T-helper 17 cell (primary cell): ENCODE results near the gene CD36. TPM values are rescaled to one million over a fixed set of nuclear protein-coding genes. Genes with fewer than 3 reads are reported as not detected.

Source experiments
- ATAC-seq: fragments of 150-1000 bp; cut with Tn5 transposase; 2 replicates; pipeline ENCODE4 v1.10.0; 2021; ENCODE audit warnings: mild to moderate bottlenecking, moderate library complexity
- DNase-seq, 3 donors: peaks; one replicate each; pipeline versions ENCODE4 v3.0.0 to v3.0.0-alpha.2; 2020 to 2021
- H3K9me3 ChIP-seq: one replicate; pipeline ENCODE4 v1.7.0; 2013; ENCODE audit warnings: low read length, mild to moderate bottlenecking; ENCODE audit not compliant: control insufficient read depth, poor library complexity, severe bottlenecking
- H3K27ac Mint-ChIP-seq: one replicate; pipeline ENCODE4 v1.8.0; 2022; ENCODE audit warnings: mild to moderate bottlenecking, moderate library complexity, mixed read lengths
- H3K27me3 Mint-ChIP-seq: one replicate; pipeline ENCODE4 v1.8.0; 2022; ENCODE audit warnings: mixed read lengths
- H3K36me3 Mint-ChIP-seq: one replicate; pipeline ENCODE4 v1.8.0; 2022; ENCODE audit warnings: low read depth, mixed read lengths
- H3K4me1 Mint-ChIP-seq: one replicate; pipeline ENCODE4 v1.8.0; 2022; ENCODE audit warnings: mild to moderate bottlenecking, mixed read lengths
- H3K4me3 Mint-ChIP-seq: one replicate; pipeline ENCODE4 v1.8.0; 2022; ENCODE audit warnings: mild to moderate bottlenecking, moderate library complexity, mixed read lengths
- total RNA-seq, 4 donors: library from RNA in 2 of 4; stranded (reverse) in 2 of 4; gene quantifications; one replicate each; pipeline ENCODE4 v1.2.3 and lab custom pipeline; 2022 to 2026

CD36 gene
- total RNA-seq, 2 donors from 2014 or later, result 6.8 to 8.7 TPM

DNA sequence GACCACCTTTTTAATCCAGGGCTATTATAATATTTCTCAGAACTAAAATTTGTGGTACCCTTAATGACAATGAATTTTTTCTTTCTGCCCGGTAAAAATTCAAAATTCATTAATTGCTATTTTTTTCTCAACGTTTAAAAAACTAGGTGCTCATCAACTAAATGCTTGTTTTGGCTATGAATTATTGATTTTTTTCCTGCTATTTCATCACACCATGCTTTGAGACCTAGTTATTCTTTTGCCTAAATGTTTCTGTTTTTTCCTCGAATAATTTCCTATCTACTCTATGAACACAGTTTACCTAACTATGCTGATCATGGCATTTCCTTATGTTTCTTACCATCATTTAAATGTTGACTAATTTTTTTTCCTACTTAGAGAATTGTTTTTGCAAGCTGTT lies 5.6 kb upstream of the CD36 start:
- H3K27ac Mint-ChIP-seq, result no peak overlapping the region
- DNase-seq (no peak), ATAC-seq (no peak)
- H3K4me3 Mint-ChIP-seq, result no peak overlapping the region
- no peaks in the 10 kb centered on the region for H3K27me3 Mint-ChIP-seq
- H3K4me1 Mint-ChIP-seq, result no peaks in the 10 kb centered on the region
- H3K9me3 ChIP-seq, result no peaks in the 10 kb centered on the region
- no peaks in the 10 kb centered on the region for H3K36me3 Mint-ChIP-seq

DNA sequence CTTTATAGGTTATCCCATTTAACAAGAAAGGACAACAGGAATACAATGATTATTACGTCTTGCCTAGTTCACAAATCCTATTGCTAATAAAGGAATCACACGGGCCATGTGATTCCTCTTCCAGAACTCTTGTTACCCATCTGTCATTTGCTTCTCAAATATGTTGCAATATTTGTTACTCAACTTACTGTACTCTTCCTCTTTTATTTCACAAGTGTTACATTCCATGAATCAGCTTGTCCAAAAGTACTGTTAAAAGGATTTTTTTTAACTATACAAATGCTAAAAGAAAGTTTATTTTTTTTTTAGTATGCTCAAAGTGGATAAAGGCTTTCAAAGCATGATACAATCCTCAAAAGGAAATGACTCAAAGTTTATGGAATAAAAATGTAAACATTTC lies 3.9 kb upstream of the CD36 start:
- Mint-ChIP-seq H3K4me3 (no peak overlapping the region), H3K27ac (no peak overlapping the region), H3K4me1 (no peaks in the 10 kb centered on the region), H3K36me3 (no peaks in the 10 kb centered on the region), H3K27me3 (no peaks in the 10 kb centered on the region)
- no peaks in the 10 kb centered on the region for H3K9me3 ChIP-seq
- DNase-seq, result no peak
- ATAC-seq, result no peak

DNA sequence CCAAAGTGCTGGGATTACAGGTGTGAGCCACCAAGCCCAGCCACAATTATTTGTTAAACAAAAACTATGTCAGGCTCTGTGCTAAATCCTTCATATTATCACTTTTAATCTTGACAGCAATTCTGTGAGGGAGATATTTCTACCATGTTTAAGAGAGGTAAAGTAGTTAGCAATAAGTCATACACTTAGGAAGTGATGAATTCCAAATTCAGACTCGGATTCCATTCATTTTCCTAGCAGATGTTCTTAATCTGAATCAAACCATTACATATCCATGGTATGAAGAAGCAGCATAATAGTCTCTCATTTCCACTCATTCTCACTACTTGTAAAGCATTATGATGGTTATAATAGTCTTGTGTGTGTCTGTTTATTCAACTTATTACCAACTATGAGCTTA lies 2.9 kb upstream of the CD36 start:
- H3K27ac Mint-ChIP-seq, result no peak overlapping the region
- H3K9me3 ChIP-seq, result no peaks in the 10 kb centered on the region
- H3K27me3 Mint-ChIP-seq, result no peaks in the 10 kb centered on the region
- no peaks in the 10 kb centered on the region for H3K36me3 Mint-ChIP-seq
- no peak for ATAC-seq
- no peak overlapping the region for H3K4me3 Mint-ChIP-seq
- DNase-seq, result no peak
- H3K4me1 Mint-ChIP-seq, result no peaks in the 10 kb centered on the region

DNA sequence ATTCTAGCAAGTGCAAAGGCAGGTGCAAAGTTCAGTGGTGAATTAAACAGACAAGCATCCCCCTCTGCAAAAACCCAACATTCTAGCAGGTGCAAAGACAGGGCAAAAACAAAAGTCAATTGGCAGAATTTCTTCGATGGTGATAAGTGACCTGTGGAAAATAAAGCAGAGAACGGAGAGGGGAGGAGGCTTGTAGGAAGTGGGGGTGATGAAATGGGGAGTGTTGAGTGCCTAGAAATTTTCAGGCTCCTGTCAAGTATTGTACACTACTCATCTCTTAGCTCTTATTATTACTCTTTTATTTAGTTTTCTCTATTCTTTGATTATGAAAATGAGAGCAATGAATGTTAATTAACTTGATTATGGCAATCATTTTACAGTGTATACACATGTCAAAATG lies 2.4 kb upstream of the CD36 start:
- Mint-ChIP-seq H3K27ac (no peak overlapping the region), H3K36me3 (no peaks in the 10 kb centered on the region), H3K4me3 (no peak overlapping the region), H3K4me1 (no peaks in the 10 kb centered on the region), H3K27me3 (no peaks in the 10 kb centered on the region)
- no peak for DNase-seq
- ATAC-seq, result no peak
- H3K9me3 ChIP-seq, result no peaks in the 10 kb centered on the region

DNA sequence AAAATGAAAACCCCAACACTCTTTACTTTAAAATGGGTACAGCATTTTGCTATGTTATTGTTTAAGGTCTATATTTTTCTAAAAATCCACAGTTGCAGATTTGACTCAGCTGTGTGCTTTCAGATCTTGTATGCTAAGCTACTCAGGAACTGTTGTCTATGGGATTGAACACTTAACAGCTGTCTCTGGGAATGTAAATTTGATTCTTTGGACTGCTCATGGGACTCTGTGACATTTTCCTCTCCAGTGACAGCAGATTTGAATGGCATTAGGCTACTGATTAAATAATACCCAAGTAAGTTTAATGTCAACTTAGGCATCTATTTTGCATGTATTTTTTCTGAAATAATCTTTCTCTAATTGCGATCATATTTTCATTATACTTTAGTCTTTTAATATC lies 1.7 kb upstream of the CD36 start:
- Mint-ChIP-seq H3K4me3 (no peak overlapping the region), H3K4me1 (no peaks in the 10 kb centered on the region), H3K27me3 (no peaks in the 10 kb centered on the region), H3K27ac (no peak overlapping the region), H3K36me3 (no peaks in the 10 kb centered on the region)
- DNase-seq, result no peak
- ATAC-seq, result no peak
- no peaks in the 10 kb centered on the region for H3K9me3 ChIP-seq

DNA sequence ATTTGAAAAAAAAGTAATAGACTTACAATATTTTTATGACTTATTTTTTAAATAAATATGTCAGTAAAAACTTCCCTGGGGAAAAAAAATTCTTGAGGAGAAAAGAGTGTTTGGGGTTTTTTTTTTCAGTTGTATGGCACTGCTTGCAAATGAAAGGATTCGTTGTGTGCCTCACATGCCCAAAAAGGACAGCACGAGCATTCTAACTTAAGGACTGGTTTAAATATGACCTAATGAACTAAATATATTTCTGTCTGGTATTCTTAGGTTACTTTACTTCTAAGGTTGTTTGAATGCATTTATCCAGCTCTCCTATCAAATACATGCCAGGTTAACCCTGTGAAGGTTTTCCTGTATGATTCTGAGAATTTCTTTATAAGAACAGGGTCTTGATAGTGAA lies 988 bp upstream of the CD36 start:
- ATAC-seq, result no peak
- no peak overlapping the region for H3K27ac Mint-ChIP-seq

DNA sequence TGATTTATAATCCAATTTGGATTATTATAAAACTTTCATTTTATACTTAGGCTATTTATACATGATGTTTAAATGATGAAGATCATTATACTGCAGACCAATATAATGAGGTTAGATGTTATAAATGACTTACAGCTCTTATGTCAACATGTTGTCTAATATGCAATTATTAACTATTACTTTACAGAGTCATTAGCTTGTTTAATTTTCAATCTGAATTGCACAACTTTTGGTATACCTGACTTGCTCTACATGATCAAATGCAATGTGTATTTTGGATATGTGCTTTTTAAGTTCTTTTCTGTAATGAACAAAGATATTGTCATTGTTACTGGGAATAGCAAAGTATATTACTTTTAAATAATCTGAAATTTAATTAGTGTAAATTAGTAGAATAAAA lies 569 bp downstream of the CD36 start:
- ATAC-seq, result no peak
- no peak overlapping the region for H3K4me3 Mint-ChIP-seq
- H3K36me3 Mint-ChIP-seq, result no peaks in the 10 kb centered on the region
- H3K4me1 Mint-ChIP-seq, result no peaks in the 10 kb centered on the region
- H3K9me3 ChIP-seq, result no peaks in the 10 kb centered on the region
- H3K27me3 Mint-ChIP-seq, result no peaks in the 10 kb centered on the region
- DNase-seq, result no peak
- H3K27ac Mint-ChIP-seq, result no peak overlapping the region

More for the DNA sequence above, 988 bp upstream of the CD36 start:
- no peaks in the 10 kb centered on the region for H3K36me3 Mint-ChIP-seq
- no peaks in the 10 kb centered on the region for H3K9me3 ChIP-seq
- no peak for DNase-seq
- H3K27me3 Mint-ChIP-seq, result no peaks in the 10 kb centered on the region
- H3K4me3 Mint-ChIP-seq, result no peak overlapping the region
- no peaks in the 10 kb centered on the region for H3K4me1 Mint-ChIP-seq

DNA sequence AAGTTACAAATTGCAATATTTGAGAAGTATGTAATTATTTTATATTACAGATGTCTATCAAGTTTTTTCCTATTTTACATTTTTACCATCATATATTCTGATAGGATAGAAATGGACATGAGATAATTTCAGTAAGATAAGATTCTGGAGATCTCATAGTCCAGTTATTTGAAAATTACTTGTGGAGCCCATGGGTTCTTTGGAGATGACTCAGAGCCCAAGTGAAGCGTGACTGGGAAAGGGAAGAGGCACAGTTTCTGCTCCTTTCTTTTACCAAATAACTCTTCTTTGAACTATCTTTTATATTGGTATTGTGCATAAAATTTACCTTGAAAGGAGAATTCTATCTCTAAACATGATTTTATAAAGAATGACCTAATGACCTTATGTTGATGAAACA lies 2.4 kb downstream of the CD36 start:
- no peak for ATAC-seq
- no peak for DNase-seq
- H3K27me3 Mint-ChIP-seq, result no peaks in the 10 kb centered on the region
- no peaks in the 10 kb centered on the region for H3K36me3 Mint-ChIP-seq
- no peaks in the 10 kb centered on the region for H3K9me3 ChIP-seq
- H3K27ac Mint-ChIP-seq, result no peak overlapping the region
- H3K4me3 Mint-ChIP-seq, result no peak overlapping the region
- no peaks in the 10 kb centered on the region for H3K4me1 Mint-ChIP-seq

DNA sequence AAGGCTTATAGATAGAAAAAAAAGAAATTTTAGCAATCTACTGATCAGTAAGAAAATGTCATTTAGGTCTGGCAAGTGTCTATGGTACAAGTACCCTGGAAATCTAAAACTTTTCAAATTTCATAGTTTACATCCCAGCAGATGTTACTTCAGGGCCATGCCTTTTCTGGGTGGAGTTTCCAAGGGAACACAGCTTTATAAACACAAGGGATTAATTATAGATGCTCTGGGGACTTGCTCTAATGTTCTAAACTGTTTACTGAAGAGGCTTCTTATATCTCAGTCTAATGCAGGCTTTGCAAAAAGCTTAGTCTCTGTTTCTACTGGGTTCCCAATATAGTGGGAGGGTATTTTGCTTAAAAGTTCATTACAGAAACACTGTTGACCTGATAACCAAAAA lies 3.1 kb downstream of the CD36 start:
- H3K4me1 Mint-ChIP-seq, result no peaks in the 10 kb centered on the region
- no peaks in the 10 kb centered on the region for H3K9me3 ChIP-seq
- no peak overlapping the region for H3K27ac Mint-ChIP-seq
- no peaks in the 10 kb centered on the region for H3K36me3 Mint-ChIP-seq
- no peak overlapping the region for H3K4me3 Mint-ChIP-seq
- ATAC-seq (no peak), DNase-seq (no peak)
- H3K27me3 Mint-ChIP-seq, result no peaks in the 10 kb centered on the region

DNA sequence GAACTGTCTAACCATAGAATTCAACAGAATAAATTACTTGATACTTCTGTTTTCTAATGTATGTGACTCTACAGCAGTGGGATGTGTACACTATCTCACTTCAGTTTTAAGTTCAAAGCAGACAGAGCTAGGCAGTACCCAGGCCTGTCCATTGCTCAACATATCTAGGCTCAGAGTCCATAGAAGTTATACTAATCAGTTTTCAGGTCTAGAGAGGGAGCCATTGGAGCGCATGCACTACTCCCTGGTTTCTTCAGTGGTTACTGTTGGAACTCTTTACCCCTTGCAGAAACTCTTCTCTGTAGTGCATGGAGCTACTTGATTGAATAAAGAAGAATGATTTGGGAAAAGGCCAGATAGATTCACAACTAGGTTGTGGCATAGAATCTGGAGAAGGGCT lies 4.4 kb downstream of the CD36 start:
- Mint-ChIP-seq H3K27ac (no peak overlapping the region), H3K4me1 (no peaks in the 10 kb centered on the region), H3K27me3 (no peaks in the 10 kb centered on the region), H3K36me3 (no peaks in the 10 kb centered on the region), H3K4me3 (no peak overlapping the region)
- DNase-seq, result no peak
- ATAC-seq, result no peak
- H3K9me3 ChIP-seq, result no peaks in the 10 kb centered on the region

DNA sequence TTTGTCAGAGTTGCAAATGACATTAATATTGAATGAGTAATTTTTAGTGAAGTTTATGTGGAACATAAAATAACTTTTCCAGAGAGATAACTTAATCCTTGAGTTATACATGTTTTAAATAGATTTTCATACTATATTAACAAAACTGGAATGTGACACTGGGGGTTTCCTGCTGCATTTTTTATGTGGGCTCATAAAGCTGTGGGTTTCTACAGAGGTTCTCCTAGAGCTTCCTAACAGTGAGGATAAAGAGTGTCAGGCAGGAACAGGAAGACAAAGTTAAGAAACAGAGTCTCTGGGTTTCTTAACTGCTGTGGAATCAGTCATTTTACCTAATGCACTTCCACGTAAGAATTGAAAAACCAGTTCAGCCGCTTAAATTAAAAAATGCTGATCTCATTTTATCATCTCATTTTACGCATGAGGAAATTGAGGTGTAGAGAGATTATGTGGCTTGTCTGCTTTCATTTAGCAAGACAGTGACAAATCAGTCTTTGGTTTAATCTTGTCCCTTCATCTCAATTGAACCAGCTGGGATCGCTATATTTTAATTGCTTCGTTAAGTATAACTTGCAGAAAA lies 5.0 kb downstream of the CD36 start:
- H3K9me3 ChIP-seq, result no peaks in the 10 kb centered on the region
- H3K4me1 Mint-ChIP-seq, result no peaks in the 10 kb centered on the region
- H3K36me3 Mint-ChIP-seq, result no peaks in the 10 kb centered on the region
- no peak for DNase-seq
- ATAC-seq, result no peak
- H3K4me3 Mint-ChIP-seq, result no peak overlapping the region
- no peak overlapping the region for H3K27ac Mint-ChIP-seq
- H3K27me3 Mint-ChIP-seq, result no peaks in the 10 kb centered on the region

DNA sequence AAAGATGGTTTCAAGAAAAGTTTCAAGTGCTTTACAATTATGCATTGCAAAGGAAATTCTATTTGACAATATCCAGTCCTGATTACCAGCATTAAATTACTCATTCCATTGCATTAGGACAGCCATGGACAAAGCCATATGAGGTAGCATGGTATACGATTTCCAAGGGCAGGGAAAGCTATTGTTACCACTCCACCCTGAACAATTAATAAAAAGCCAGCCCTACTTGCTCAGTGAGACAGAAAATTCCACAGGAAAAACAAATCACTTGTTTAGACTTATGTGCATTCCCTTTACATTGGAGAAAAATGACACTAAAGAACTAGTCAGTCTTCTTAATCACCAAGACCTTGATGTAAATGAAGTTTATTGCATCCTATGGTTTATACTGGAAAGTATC lies 5.6 kb downstream of the CD36 start:
- DNase-seq (no peak), ATAC-seq (no peak)
- H3K4me3 Mint-ChIP-seq, result no peak overlapping the region
- H3K27me3 Mint-ChIP-seq, result no peaks in the 10 kb centered on the region
- H3K9me3 ChIP-seq, result no peaks in the 10 kb centered on the region
- H3K4me1 Mint-ChIP-seq, result no peaks in the 10 kb centered on the region
- H3K27ac Mint-ChIP-seq, result no peak overlapping the region
- H3K36me3 Mint-ChIP-seq, result no peaks in the 10 kb centered on the region

DNA sequence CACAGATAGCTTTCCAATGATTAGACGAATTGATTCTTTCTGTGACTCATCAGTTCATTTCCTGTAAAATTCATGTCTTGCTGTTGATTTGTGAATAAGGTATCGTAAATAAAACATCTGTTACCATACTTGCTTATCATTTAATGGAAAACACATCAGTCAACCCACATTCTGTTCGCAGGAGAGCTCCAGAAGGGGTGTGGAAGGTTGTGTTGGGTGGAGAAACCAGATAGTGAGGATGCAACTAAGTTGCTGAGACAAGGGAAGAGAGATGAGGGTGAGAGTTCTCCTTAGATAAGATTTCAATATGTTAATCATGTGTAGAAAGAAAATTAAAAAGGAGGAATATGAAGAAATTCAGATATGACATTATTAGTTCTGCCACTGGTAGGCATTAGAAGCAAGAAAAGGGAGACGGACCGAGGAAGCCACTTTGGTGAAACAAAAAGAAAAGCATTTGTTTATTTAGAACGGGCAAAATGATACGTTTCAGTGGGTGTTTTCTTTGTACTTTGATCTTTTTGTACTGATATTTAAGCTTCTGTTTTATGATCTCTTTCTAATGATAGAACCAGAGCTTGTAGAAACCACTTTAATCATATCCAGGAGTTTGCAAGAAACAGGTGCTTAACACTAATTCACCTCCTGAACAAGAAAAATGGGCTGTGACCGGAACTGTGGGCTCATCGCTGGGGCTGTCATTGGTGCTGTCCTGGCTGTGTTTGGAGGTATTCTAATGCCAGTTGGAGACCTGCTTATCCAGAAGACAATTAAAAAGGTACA lies 7.8 kb downstream of the CD36 start:
- no peaks in the 10 kb centered on the region for H3K27me3 Mint-ChIP-seq
- no peaks in the 10 kb centered on the region for H3K36me3 Mint-ChIP-seq
- H3K9me3 ChIP-seq, result no peaks in the 10 kb centered on the region
- H3K4me1 Mint-ChIP-seq, result no peaks in the 10 kb centered on the region
- no peak overlapping the region for H3K27ac Mint-ChIP-seq
- no peak overlapping the region for H3K4me3 Mint-ChIP-seq
- ATAC-seq, result no peak
- DNase-seq, result no peak

DNA sequence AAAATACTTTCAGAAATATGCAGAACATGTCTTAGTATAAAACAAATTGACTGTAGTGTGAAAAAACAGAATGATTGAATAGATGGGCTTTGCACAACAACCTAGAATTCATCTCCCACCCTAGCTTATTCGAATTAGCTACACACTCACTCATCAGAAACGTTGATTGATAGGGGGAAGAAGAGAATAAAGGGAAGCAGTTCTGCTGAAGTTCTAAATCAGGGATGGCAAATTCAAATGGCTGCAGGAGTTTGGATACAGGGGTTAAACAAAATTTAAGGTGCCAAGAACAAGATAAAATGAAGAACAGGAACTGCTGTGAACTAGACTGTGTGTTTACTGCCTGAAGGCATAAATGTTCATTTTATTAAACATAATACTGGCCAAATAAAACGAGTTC lies 9.0 kb downstream of the CD36 start:
- H3K27me3 Mint-ChIP-seq, result no peaks in the 10 kb centered on the region
- H3K4me3 Mint-ChIP-seq, result no peak overlapping the region
- H3K36me3 Mint-ChIP-seq, result no peaks in the 10 kb centered on the region
- ATAC-seq (no peak), DNase-seq (no peak)
- no peaks in the 10 kb centered on the region for H3K4me1 Mint-ChIP-seq
- no peak overlapping the region for H3K27ac Mint-ChIP-seq
- no peaks in the 10 kb centered on the region for H3K9me3 ChIP-seq
